IMR-90 (cell line): ENCODE results near the gene PAX9.

ENCODE experiments used
- CTCF ChIP-seq: conservative IDR thresholded peaks from 2 replicates; pipeline ENCODE4 v1.5.1; 2012; ENCODE audit warnings: mild to moderate bottlenecking, low read depth, low read length, improper control_type of control experiment
- ELK1 ChIP-seq: fragments of 150-350 bp; IDR thresholded peaks from 2 replicates; pipeline ENCODE4 v1.6.1; 2016; ENCODE audit warnings: low read depth, mild to moderate bottlenecking, low read length, moderate library complexity, borderline replicate concordance
- MAFK ChIP-seq: IDR thresholded peaks from 2 replicates; pipeline ENCODE4 v1.6.1; 2012; ENCODE audit warnings: low read depth, low read length, improper control_type of control experiment

- TF ChIP-seq CTCF, result no peak
- no peak for TF ChIP-seq MAFK
- no peak for TF ChIP-seq ELK1
Observed at GRCh38 chr14:36716614-36717184, 55.0 kb downstream of the PAX9 start.
